ENCODE data around the gene CHTF18.
"Not testable (repeated sequence)": the region's sequence is repeated elsewhere in the genome, so short reads cannot be mapped to it uniquely, and the experiment has no call there.

The CHTF18 gene

GRCh38 chr16:775236-775796 is 13.1 kb upstream of the CHTF18 start:
- DNase-seq (ENCODE audit: low spot score) = no peak
- no peak for FAIRE-seq

GRCh38 chr16:776298-776697 is 12.1 kb upstream of the CHTF18 start:
- FAIRE-seq; DNase-seq (ENCODE audit: low spot score): not testable (repeated sequence)

- no peak for DNase-seq (ENCODE audit: low spot score)
- FAIRE-seq = no peak
Observed at GRCh38 chr16:776824-777223, 11.6 kb upstream of the CHTF18 start.

- DNase-seq (ENCODE audit: low spot score) = peak; percentile 34
- no peak for FAIRE-seq
Observed at GRCh38 chr16:777826-778225, 10.6 kb upstream of the CHTF18 start.

- DNase-seq (ENCODE audit: low spot score) (no peak), FAIRE-seq (no peak)
Observed at GRCh38 chr16:778447-778846, 10.0 kb upstream of the CHTF18 start.

- no peak for DNase-seq (ENCODE audit: low spot score)
- FAIRE-seq = no peak
Observed at GRCh38 chr16:778909-779527, 9.4 kb upstream of the CHTF18 start.

GRCh38 chr16:779561-779960 is 8.9 kb upstream of the CHTF18 start:
- FAIRE-seq (no peak), DNase-seq (ENCODE audit: low spot score) (no peak)

GRCh38 chr16:780296-780695 is 8.1 kb upstream of the CHTF18 start:
- FAIRE-seq = no peak

GRCh38 chr16:781346-782010 is 6.9 kb upstream of the CHTF18 start:
- DNase-seq (ENCODE audit: low spot score) = no peak
- FAIRE-seq = no peak

More at GRCh38 chr16:780296-780695, 8.1 kb upstream of the CHTF18 start:
- no peak for DNase-seq (ENCODE audit: low spot score)

GRCh38 chr16:782258-782657 is 6.2 kb upstream of the CHTF18 start:
- DNase-seq (ENCODE audit: low spot score) (no peak), FAIRE-seq (no peak)

- FAIRE-seq = no peak
- DNase-seq (ENCODE audit: low spot score) = no peak
Observed at GRCh38 chr16:782766-783403, 5.5 kb upstream of the CHTF18 start.

- FAIRE-seq = no peak
- DNase-seq (ENCODE audit: low spot score) = no peak
Observed at GRCh38 chr16:783404-784161, 4.8 kb upstream of the CHTF18 start.

GRCh38 chr16:784431-784830 is 4.0 kb upstream of the CHTF18 start:
- DNase-seq (ENCODE audit: low spot score) (no peak), FAIRE-seq (no peak)

- FAIRE-seq = no peak
- peak; percentile 20 for DNase-seq (ENCODE audit: low spot score)
Observed at GRCh38 chr16:785563-786535, 2.6 kb upstream of the CHTF18 start.

- no peak for FAIRE-seq
Observed at GRCh38 chr16:787321-787966, 976 bp upstream of the CHTF18 start.

GRCh38 chr16:787978-788398 is 432 bp upstream of the CHTF18 start, which contains the start of gene RPUSD1:
Gene RPUSD1, minus strand, starts transcription at chr16:788381. Its CDS starts 644 bp downstream, at chr16:787737.
- DNase-seq (ENCODE audit: low spot score) = no peak
- no peak for FAIRE-seq

More at GRCh38 chr16:787321-787966, 976 bp upstream of the CHTF18 start:
- no peak for DNase-seq (ENCODE audit: low spot score)

GRCh38 chr16:789191-789850 is 901 bp downstream of the CHTF18 start:
- no peak for DNase-seq (ENCODE audit: low spot score)
- FAIRE-seq = no peak

- FAIRE-seq = no peak
- DNase-seq (ENCODE audit: low spot score) = no peak
Observed at GRCh38 chr16:790086-790485, 1.7 kb downstream of the CHTF18 start.

- no peak for DNase-seq (ENCODE audit: low spot score)
- FAIRE-seq = no peak
Observed at GRCh38 chr16:791131-791530, 2.7 kb downstream of the CHTF18 start.
